NCI-H1105 treated with DMSO at 0.1 percent for 48 hours (cell line): ENCODE results near the gene AHCY.
"Not testable (repeated sequence)": the region's sequence is repeated elsewhere in the genome, so short reads cannot be mapped to it uniquely, and the experiment has no call there.

Source experiments
- DNase-seq: peaks from one replicate; lab custom pipeline; 2025; lab: John Stamatoyannopoulos, UW

The AHCY gene

GRCh38 chr20:34322267-34323105 is 19.3 kb upstream of the AHCY start:
- DNase-seq: peak; percentile 88

GRCh38 chr20:34320861-34321260 is 17.7 kb upstream of the AHCY start:
- DNase-seq: no peak

GRCh38 chr20:34318609-34319443 is 15.7 kb upstream of the AHCY start:
- no peak for DNase-seq

- no peak for DNase-seq
These were observed 13.2 kb upstream of the AHCY start for GRCh38 chr20:34316196-34316814.

- no peak for DNase-seq
These were observed 12.1 kb upstream of the AHCY start for GRCh38 chr20:34315236-34315635.

- peak; percentile 90 for DNase-seq
These were observed 9.5 kb upstream of the AHCY start for GRCh38 chr20:34312544-34313217.

- peak; percentile 18 for DNase-seq
These were observed 8.9 kb upstream of the AHCY start for GRCh38 chr20:34312024-34312460.

- peak; percentile 51 for DNase-seq
These were observed 8.2 kb upstream of the AHCY start for GRCh38 chr20:34311118-34312023.

GRCh38 chr20:34310481-34311117 is 7.4 kb upstream of the AHCY start:
- DNase-seq: no peak

- DNase-seq: no peak
These were observed 6.5 kb upstream of the AHCY start for GRCh38 chr20:34309691-34310090.

GRCh38 chr20:34305333-34306230 is 2.4 kb upstream of the AHCY start:
- DNase-seq: no peak

- DNase-seq: no peak
These were observed 838 bp downstream of the AHCY start for GRCh38 chr20:34302312-34302722.

GRCh38 chr20:34301587-34302311 is 1.4 kb downstream of the AHCY start:
- DNase-seq: no peak

GRCh38 chr20:34300809-34301586 is 2.2 kb downstream of the AHCY start:
- DNase-seq: no peak

- DNase-seq: peak; percentile 10
These were observed 2.8 kb downstream of the AHCY start for GRCh38 chr20:34300256-34300806.

GRCh38 chr20:34299556-34300255 is 3.4 kb downstream of the AHCY start:
- DNase-seq: no peak

GRCh38 chr20:34298294-34298784 is 4.8 kb downstream of the AHCY start:
- not testable (repeated sequence) for DNase-seq
